IPS-18c (cell line): ENCODE data around the gene KIF23.
"Not testable (repeated sequence)": the region's sequence is repeated elsewhere in the genome, so short reads cannot be mapped to it uniquely, and the experiment has no call there.

ENCODE experiments used
- H3K4me3 ChIP-seq: 2 replicates; pipeline ENCODE4 v1.7.0; 2013; ENCODE audit warnings: low read depth, mild to moderate bottlenecking, low read length, moderate library complexity; ENCODE audit not compliant: insufficient read depth
- H3K9me3 ChIP-seq: one replicate; pipeline ENCODE4 v1.6.1; 2013; ENCODE audit warnings: mild to moderate bottlenecking, low read length, moderate library complexity; ENCODE audit not compliant: control insufficient read depth, insufficient read depth

Gene KIF23

GRCh38 chr15:69415381-69415780 lies 1.2 kb downstream of the KIF23 start:
- H3K9me3 ChIP-seq, result no peaks in the 10 kb centered on the region
- H3K4me3 ChIP-seq, result peak overlapping the region; percentile 84; the same call in 1 of the 2 replicates

GRCh38 chr15:69417581-69417980 lies 3.4 kb downstream of the KIF23 start:
- Histone ChIP-seq H3K4me3 (no peak overlapping the region), H3K9me3 (no peaks in the 10 kb centered on the region)

DNA sequence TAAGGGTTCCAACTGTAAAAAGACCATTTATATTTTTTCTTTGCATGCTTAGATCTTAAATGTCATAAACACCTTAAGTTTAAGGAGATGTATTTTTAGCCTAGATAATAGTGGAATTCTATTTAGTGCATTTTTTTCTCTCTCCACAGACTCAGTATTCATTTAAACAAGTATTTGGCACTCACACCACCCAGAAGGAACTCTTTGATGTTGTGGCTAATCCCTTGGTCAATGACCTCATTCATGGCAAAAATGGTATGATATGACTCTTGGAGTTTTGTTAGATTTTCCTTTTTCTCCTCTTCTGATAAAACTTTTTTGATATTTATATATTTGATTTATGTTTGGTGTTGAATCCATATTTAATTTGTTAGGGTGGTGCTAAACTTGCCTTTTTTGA lies 7.3 kb downstream of the KIF23 start:
- Histone ChIP-seq H3K4me3 (no peak overlapping the region), H3K9me3 (no peaks in the 10 kb centered on the region)

DNA sequence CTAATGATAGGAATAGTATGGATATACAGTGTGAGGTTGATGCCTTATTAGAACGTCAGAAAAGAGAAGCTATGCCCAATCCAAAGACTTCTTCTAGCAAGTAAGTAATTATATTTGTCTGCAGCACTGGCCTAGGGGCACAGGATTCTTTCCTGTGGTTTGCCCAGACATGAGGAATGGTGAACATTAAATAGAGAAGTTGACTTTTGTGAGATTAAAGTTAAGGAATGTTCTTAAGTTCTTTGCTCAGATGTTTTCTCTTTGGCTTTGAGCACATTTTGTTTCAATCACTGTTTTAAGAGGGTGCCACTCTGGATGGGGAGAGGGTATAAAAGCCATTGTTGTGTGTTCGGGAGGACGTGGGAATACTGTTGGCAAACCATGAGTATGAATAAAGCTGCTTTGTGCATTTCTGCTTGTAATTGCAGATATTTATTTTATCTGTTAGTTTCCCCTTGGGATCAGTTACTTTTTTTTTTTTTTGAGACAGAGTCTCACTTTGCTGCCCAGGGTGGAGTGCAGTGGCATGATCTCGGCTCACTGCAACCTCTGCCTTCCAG lies 8.3 kb downstream of the KIF23 start:
- Histone ChIP-seq H3K4me3 (no peak overlapping the region), H3K9me3 (no peaks in the 10 kb centered on the region)

DNA sequence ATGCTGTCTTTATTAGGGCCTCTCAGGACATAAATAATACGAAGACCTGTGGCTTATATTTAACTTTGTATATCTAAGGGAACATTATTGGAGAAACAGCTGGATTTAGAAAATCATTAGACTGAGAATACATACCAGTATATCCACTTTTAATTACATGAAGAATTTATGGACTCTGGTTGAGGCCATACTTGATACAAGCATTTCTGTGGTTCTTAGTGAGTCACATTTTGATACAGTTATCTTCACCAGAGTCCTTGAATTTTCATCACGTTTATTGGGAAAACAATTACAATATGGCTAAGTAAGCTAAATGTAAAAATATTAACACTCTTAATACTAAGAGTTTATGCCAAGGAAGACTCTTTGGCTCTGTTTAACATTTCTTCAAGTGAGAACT lies 9.9 kb downstream of the KIF23 start:
- H3K4me3 ChIP-seq, result no peak overlapping the region
- no peaks in the 10 kb centered on the region for H3K9me3 ChIP-seq

GRCh38 chr15:69424748-69425413 lies 10.7 kb downstream of the KIF23 start:
- Histone ChIP-seq H3K4me3 (no peak overlapping the region), H3K9me3 (no peaks in the 10 kb centered on the region)

- no peak overlapping the region for H3K4me3 ChIP-seq
- H3K9me3 ChIP-seq, result no peaks in the 10 kb centered on the region
Measured at GRCh38 chr15:69433831-69434230, 19.7 kb downstream of the KIF23 start.

GRCh38 chr15:69434238-69434637 lies 20.1 kb downstream of the KIF23 start:
- Histone ChIP-seq H3K9me3 (no peaks in the 10 kb centered on the region), H3K4me3 (no peak overlapping the region)

- Histone ChIP-seq H3K9me3 (no peaks in the 10 kb centered on the region), H3K4me3 (no peak overlapping the region)
Measured at GRCh38 chr15:69434679-69435078, 20.5 kb downstream of the KIF23 start.

DNA sequence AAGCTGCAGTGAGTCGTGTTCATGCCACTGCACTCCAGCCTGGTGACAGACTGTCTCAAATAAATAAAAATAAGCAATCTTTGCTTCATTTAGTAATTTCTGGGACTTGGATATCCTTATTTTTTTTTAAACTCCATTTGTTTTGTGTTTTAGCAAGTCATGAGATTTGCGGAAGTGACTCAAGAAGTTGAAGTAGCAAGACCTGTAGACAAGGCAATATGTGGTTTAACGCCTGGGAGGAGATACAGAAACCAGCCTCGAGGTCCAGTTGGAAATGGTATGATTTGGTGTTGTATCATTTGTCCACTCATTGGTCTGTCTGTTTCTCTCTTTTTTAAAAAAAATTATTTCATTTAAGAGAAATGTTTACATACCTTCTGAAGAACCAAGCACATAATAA lies 21.8 kb downstream of the KIF23 start:
- Histone ChIP-seq H3K4me3 (no peak overlapping the region), H3K9me3 (no peaks in the 10 kb centered on the region)

- Histone ChIP-seq H3K9me3 (no peaks in the 10 kb centered on the region), H3K4me3 (no peak overlapping the region)
Measured at GRCh38 chr15:69436951-69437350, 22.8 kb downstream of the KIF23 start.

DNA sequence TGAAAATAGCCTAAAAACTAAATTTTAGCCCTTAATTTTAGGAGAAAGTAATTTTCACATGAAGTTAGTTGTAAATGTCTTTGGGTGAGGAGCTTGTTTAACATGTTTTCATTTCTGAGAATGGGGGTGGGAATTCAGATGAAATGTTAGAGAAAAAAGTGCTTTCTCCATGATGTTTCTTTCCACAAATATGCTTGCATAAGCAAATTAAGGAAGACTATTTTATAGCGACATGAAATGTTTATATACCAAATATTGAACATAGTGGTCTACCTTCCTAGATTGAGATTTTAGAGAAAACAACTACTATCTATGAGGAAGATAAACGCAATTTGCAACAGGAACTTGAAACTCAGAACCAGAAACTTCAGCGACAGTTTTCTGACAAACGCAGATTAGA lies 25.5 kb downstream of the KIF23 start:
- Histone ChIP-seq H3K9me3 (no peaks in the 10 kb centered on the region), H3K4me3 (no peak overlapping the region)

DNA sequence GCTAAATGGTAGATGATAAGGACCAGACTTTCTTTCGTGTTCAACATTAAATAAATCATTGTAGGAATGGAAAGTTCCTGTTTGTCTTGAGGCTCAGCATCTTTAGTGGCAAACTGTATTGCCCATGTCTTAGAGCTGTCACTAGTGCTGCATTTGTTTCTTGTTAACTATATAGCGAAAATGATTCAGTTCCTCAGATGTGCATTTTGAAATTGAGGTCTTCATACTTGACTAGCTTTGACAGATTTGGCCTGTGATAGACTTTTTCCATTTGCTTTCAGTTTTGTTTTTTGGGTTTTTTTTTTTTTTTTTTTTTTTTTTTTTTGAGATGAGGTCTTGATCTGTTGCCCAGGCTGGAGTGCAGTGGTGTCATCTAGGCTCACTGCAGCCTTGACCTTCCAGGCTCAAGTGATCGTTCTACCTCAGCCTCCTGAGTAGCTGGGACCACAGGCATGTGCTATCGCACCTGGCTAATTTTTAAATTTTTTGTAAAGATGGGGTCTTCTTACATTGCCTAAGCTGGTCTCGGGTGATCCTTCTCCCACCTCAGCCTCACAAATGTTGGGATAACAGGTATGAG lies 29.0 kb downstream of the KIF23 start:
- no peaks in the 10 kb centered on the region for H3K9me3 ChIP-seq
- H3K4me3 ChIP-seq, result no peak overlapping the region

DNA sequence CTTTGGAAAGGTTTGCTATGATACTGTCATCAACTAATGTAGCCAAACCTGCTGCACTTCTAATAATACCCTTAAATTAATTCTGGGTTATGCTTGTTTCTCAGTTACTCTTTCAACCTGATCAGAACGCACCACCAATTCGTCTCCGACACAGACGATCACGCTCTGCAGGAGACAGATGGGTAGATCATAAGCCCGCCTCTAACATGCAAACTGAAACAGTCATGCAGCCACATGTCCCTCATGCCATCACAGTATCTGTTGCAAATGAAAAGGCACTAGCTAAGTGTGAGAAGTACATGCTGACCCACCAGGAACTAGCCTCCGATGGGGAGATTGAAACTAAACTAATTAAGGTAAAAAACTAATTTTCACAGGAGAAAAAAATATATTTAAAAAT lies 30.5 kb downstream of the KIF23 start:
- H3K4me3 ChIP-seq, result no peak overlapping the region
- no peaks in the 10 kb centered on the region for H3K9me3 ChIP-seq

DNA sequence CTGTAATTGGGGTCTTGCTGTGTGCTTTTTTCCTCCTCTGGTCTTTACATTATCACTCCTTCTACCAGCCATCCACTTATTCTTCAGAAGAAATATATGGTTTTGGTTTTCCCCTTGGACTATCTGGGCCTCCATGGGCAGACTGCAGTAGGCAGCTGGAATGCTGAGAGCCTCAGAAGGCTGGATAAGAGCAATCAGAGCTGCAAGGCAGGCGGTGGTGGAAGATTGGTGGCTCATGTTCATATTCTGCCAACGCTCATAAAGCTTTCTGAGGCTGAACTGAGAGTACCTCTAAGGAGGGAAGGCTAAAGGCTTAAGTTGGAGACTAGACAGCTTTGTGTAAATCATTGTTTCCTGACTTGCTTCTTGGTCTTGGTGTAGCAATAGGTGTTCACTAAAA lies 32.8 kb downstream of the KIF23 start:
- H3K4me3 ChIP-seq, result no peak overlapping the region
- H3K9me3 ChIP-seq, result no peaks in the 10 kb centered on the region

- H3K4me3 ChIP-seq, result not testable (repeated sequence)
Measured at GRCh38 chr15:69450221-69450620, 36.1 kb downstream of the KIF23 start.

GRCh38 chr15:69450968-69451695 lies 37.0 kb downstream of the KIF23 start:
- H3K4me3 ChIP-seq, result no peak overlapping the region
- H3K9me3 ChIP-seq, result no peaks in the 10 kb centered on the region

More at GRCh38 chr15:69450221-69450620, 36.1 kb downstream of the KIF23 start:
- not testable (repeated sequence) for H3K9me3 ChIP-seq
